Hematopoietic multipotent progenitor cell treated with erythropoietin and hydrocortisone succinate and interleukin-3 and kit ligand, for 17 days (in vitro differentiated cells): ENCODE results near the gene AIF1.

Experiments used
- DNase-seq: peaks from one replicate; pipeline ENCODE4 v3.0.0-alpha.2; 2015; ENCODE audit warnings: low spot score

Gene AIF1

GRCh38 chr6:31642798-31643570 lies 27.9 kb downstream of the AIF1 start:
- no peak for DNase-seq

- DNase-seq = no peak
These were observed 28.9 kb downstream of the AIF1 start for GRCh38 chr6:31643818-31644454.

GRCh38 chr6:31645325-31645724 lies 30.3 kb downstream of the AIF1 start:
- no peak for DNase-seq

- DNase-seq = no peak
These were observed 36.7 kb downstream of the AIF1 start for GRCh38 chr6:31651602-31652191.

GRCh38 chr6:31652925-31653724 lies 38.1 kb downstream of the AIF1 start:
- DNase-seq = no peak

GRCh38 chr6:31654574-31655348 lies 39.7 kb downstream of the AIF1 start:
- DNase-seq = no peak

- no peak for DNase-seq
These were observed 40.6 kb downstream of the AIF1 start, which contains the start of gene APOM for GRCh38 chr6:31655349-31656237. Gene APOM, plus strand, starts transcription at chr6:31655894. Its CDS starts 73 bp downstream, at chr6:31655967.

GRCh38 chr6:31657406-31658157 lies 42.5 kb downstream of the AIF1 start:
- no peak for DNase-seq

- DNase-seq = no peak
These were observed 43.2 kb downstream of the AIF1 start for GRCh38 chr6:31658158-31658688.

- no peak for DNase-seq
These were observed 44.1 kb downstream of the AIF1 start for GRCh38 chr6:31658983-31659648.

- peak; percentile 53 for DNase-seq
These were observed 44.8 kb downstream of the AIF1 start for GRCh38 chr6:31659649-31660380.

GRCh38 chr6:31660381-31661261 lies 45.6 kb downstream of the AIF1 start, which contains the start of gene C6orf47:
Gene C6orf47, minus strand, starts transcription at chr6:31660778. Its CDS starts 831 bp downstream, at chr6:31659947.
- DNase-seq = peak; percentile 73

- no peak for DNase-seq
These were observed 46.5 kb downstream of the AIF1 start for GRCh38 chr6:31661262-31662123.

GRCh38 chr6:31662124-31662723 lies 47.2 kb downstream of the AIF1 start:
- DNase-seq = no peak

GRCh38 chr6:31663126-31663960 lies 48.3 kb downstream of the AIF1 start:
- DNase-seq = peak; percentile 21
